AG20443 (cell line): ENCODE results near the gene SLC38A3.
A peak's percentile ranks its signal among the peaks of the same experiment; 100 is the strongest.

Experiments
- DNase-seq: peaks from one replicate; pipeline ENCODE4 v3.0.0; 2012; ENCODE audit warnings: low spot score, mixed read lengths

Gene SLC38A3

GRCh38 chr3:50192124-50192523 is 12.9 kb upstream of the SLC38A3 start:
- no peak for DNase-seq

- DNase-seq, result peak; percentile 76
These were observed 12.4 kb upstream of the SLC38A3 start for GRCh38 chr3:50192689-50193141.

GRCh38 chr3:50193286-50193685 is 11.8 kb upstream of the SLC38A3 start:
- DNase-seq, result no peak

- DNase-seq, result no peak
These were observed 11.3 kb upstream of the SLC38A3 start for GRCh38 chr3:50193746-50194127.

- DNase-seq, result peak; percentile 86
These were observed 10.8 kb upstream of the SLC38A3 start for GRCh38 chr3:50194128-50194902.

- DNase-seq, result peak; percentile 47
These were observed 10.1 kb upstream of the SLC38A3 start for GRCh38 chr3:50194903-50195500.

GRCh38 chr3:50195501-50196252 is 9.4 kb upstream of the SLC38A3 start:
- no peak for DNase-seq

- no peak for DNase-seq
These were observed 8.7 kb upstream of the SLC38A3 start for GRCh38 chr3:50196253-50196801.

- no peak for DNase-seq
These were observed 3.3 kb upstream of the SLC38A3 start for GRCh38 chr3:50201573-50202315.

- no peak for DNase-seq
These were observed 2.5 kb upstream of the SLC38A3 start for GRCh38 chr3:50202353-50203112.

- no peak for DNase-seq
These were observed 1.8 kb upstream of the SLC38A3 start for GRCh38 chr3:50203113-50203808.

- DNase-seq, result no peak
These were observed 965 bp upstream of the SLC38A3 start for GRCh38 chr3:50203809-50204803.

- DNase-seq, result peak; percentile 38
These were observed 574 bp downstream of the SLC38A3 start for GRCh38 chr3:50205413-50206276.

GRCh38 chr3:50207359-50208042 is 2.4 kb downstream of the SLC38A3 start:
- no peak for DNase-seq

- DNase-seq, result no peak
These were observed 3.7 kb downstream of the SLC38A3 start for GRCh38 chr3:50208677-50209344.

- DNase-seq, result no peak
These were observed 5.1 kb downstream of the SLC38A3 start for GRCh38 chr3:50210176-50210509.
